AG09309 (cell line): Measurements from ENCODE around the gene PARP3.

Source experiments
- DNase-seq: peaks from one replicate; pipeline ENCODE4 v3.0.0-alpha.2; 2010; ENCODE audit warnings: low read depth
- H3K4me3 ChIP-seq: 2 replicates; pipeline ENCODE4 v1.5.1; 2011; ENCODE audit warnings: mild to moderate bottlenecking, low read depth, low read length, moderate library complexity; ENCODE audit not compliant: control insufficient read depth
- TF ChIP-seq, protein P1 (sequence below): IDR thresholded peaks from 2 replicates; pipeline ENCODE4 v1.5.1; 2011; ENCODE audit warnings: mild to moderate bottlenecking, low read depth, low read length, inconsistent platforms; ENCODE audit not compliant: insufficient read depth, control insufficient read depth; ENCODE audit errors: missing control alignments

The PARP3 gene

DNA sequence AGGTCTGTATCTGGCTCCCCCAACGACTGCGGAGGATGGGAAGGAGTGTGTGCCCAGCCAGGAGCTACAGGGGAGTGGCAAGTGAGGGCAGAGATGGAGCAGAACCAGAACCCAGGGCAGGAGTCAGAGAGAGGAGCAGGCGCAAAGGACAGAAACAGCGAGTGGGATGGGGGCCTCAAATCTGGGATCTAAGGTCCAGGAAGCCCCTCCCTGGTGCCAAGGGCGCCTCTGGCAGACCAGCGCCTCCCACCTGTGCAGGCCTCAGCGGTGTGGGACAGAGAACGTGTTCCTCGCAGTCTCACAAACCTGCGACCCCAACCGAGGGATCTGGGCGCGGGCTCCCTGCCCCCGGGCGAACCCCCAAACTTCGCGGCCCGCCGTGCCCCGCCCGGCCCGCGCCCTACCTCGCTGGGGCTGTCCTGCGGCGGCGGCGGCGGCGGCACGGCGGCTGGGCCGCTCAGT, 24.8 kb downstream of the PARP3 start:
- TF ChIP-seq, protein P1, sequence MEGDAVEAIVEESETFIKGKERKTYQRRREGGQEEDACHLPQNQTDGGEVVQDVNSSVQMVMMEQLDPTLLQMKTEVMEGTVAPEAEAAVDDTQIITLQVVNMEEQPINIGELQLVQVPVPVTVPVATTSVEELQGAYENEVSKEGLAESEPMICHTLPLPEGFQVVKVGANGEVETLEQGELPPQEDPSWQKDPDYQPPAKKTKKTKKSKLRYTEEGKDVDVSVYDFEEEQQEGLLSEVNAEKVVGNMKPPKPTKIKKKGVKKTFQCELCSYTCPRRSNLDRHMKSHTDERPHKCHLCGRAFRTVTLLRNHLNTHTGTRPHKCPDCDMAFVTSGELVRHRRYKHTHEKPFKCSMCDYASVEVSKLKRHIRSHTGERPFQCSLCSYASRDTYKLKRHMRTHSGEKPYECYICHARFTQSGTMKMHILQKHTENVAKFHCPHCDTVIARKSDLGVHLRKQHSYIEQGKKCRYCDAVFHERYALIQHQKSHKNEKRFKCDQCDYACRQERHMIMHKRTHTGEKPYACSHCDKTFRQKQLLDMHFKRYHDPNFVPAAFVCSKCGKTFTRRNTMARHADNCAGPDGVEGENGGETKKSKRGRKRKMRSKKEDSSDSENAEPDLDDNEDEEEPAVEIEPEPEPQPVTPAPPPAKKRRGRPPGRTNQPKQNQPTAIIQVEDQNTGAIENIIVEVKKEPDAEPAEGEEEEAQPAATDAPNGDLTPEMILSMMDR: no peak
- peak overlapping the region; percentile 69 for H3K4me3 ChIP-seq
- DNase-seq: no peak

DNA sequence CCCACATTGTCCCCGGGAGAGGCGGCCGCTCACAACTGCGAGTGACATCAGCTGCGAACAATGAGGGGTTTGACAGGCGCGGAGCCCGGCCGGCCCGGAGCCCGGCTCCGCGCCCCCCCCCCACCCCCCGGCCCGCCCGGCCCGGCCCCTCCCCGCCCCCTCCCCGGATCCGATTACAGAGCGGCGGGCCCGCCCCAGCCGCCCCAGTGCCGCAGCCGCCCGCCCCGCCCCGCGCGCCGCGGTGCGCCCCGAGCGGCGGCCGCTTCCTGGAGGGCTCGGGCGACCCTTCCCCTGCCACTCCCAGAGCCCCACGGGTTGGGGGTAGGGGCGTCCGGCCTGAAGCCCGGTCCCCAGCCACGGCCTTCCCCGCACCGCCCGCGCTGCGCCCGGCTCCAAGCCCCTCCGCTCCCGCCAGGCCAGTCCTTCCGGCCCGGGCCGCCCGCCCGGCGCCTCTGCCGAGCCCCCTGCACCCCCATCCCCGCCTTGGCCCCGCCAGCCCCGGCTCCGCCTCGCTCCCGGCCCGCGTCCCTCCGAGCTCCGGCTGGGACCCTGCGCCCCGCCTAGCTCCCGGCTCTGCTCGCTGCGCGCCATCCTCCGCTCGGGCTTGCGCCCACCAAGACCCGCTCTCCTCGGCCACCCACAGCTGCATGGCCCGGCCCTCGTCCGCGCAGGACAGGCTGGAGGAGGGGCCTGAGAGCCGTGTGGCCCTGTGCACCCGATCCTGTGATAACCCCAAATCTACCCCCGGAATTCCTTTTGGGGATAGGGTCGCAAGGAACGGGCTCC, 25.4 kb downstream of the PARP3 start, which contains the start of gene PCBP4:
Gene PCBP4, minus strand, starts transcription at position 71 of the 786 bp plus-strand sequence. CDS start 6,214 bp downstream, outside the sequence.
- DNase-seq: no peak
- H3K4me3 ChIP-seq: peak within 1 kb of the TSS; percentile 69
- TF ChIP-seq, protein P1: no peak

DNA sequence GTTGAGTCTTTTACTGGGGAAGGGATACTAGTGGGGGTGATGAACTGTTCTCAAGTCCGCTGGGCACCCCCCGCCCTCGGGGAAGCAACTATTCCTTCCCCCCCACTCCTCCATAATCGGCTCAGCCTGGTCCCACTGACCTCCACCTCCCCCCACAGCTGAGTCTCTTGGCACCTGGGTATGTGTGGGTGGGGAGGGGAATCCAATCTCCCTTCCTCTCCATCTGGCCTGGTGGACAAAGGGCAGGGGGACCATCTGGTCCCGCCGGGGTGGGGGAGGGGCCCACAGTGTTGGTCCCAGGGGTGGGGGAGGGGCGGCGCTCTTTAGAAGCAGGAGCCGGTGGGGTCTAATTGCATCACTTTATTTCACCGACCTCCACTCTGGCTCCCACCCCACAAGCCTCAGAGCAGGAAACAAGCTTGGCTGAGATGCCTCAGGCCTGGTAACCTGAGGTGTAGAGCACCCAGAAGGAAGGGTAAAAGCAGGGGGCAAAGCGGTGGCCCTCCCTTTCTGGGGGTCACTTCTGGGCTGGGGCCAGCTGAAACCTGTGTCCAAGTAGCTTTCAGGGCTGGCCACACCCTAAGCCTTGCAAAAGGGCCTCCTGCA, 26.1 kb downstream of the PARP3 start:
- H3K4me3 ChIP-seq: peak overlapping the region; percentile 69
- no peak for DNase-seq
- TF ChIP-seq, protein P1: no peak

DNA sequence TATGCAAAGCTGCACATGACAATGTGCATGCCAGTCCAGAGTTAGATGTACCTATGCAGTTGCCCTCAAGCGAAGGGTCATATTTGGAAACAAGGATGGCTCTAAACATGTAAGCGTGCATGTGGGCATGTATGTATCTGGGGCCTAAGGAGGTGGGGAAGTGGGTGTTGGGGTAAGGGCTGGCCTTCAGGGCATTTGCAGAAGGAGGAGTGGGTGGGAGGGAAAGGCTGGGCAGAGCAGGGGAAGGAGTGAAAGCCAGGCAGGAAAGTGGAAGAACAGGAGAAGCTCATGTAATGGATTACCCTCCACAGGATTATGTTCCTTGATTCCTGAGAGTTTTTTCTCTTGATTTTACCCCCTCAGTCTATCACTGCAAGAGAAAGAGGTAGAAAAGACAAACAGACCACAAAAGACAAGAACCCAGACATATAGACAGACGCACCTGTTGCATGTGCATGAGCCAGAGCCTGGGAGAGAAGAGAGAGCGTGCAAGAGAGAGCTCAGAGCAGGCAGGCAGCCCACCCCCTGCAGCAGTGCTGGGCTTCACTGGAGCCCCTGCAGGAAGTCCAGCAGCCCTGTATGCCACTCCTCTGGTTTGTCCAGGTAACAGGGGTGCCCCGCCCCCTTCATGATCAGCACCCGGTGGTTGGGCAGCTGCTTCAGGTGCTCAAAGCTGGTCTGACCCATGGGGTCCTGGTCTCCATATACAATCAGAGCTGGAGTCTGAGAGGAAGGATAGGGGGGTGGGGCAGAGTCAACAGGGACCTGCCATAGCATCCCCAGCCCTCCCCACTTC, 26.9 kb downstream of the PARP3 start:
- DNase-seq: no peak
- no peak overlapping the region for H3K4me3 ChIP-seq
- TF ChIP-seq, protein P1: no peak

DNA sequence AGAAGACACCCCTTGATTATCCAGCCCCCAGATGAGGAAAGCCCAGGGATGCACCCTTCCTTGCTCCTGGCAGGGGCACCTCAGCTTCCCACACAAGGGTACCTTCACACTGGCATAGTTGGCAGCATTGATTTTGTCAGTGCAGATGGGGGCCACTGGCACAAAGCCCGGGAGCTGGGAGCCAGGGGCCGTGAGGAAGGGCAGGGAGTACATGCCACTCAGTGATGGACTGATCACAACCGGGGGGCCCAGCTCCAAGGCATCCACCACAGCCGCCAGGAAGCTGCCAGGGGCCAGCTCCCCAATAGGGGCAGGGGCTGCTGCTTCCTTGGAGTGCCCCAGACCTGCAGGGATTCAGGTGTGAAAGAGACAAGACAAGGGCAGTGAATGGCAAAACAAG, 27.7 kb downstream of the PARP3 start:
- TF ChIP-seq, protein P1: no peak
- no peak for DNase-seq
- H3K4me3 ChIP-seq: no peak overlapping the region

DNA sequence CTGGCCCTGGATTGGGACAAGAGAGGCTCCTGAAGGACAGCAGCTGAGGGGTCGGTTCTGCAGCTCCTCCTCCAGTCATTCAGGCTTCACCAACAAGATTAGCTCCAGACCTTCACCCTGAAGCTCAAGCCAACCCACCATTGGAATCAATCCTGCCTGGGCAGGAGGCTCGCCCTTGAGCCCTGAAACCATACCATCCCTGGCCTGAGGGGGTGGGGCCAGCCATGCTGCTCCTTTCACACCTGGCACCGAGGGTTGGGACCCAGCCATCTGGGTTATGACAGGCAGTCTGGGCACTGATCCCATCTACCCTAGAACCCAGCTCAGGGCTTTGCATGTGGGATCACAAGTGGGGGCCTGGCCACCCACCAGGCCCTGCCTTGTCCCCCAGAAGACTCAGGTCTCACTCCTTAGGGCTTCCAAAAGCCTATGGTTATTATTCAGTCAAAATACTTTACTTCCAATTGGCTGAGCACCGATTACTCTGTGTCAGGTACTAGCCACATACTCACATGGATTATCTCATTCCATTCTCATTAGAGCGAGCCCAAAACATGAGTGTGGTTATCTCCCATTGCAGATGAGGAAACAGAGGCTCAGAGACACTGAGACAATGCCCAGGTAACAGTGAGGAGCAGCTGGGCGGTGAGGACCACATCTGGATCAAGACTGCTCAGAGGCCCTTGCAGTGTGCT, 28.6 kb downstream of the PARP3 start:
- TF ChIP-seq, protein P1: no peak
- no peak overlapping the region for H3K4me3 ChIP-seq
- DNase-seq: no peak
